Natural killer cell (primary cell): ENCODE data around the gene OXTR. TPM values are rescaled to one million over a fixed set of nuclear protein-coding genes. Genes with fewer than 3 reads are reported as not detected.

Experiments
- ATAC-seq, 3 donors: fragments of 150-1000 bp in 2 of 3; fragments of 200-7000 bp in 1 of 3; cut with Tn5 transposase; 1 replicate in 1 of 3; 2 replicates in 2 of 3; pipeline ENCODE4 v1.10.0; 2021; ENCODE audit warnings: mild to moderate bottlenecking in 2 of 3, moderate library complexity in 2 of 3
- DNase-seq, 2 donors: peaks; one replicate each; pipeline versions ENCODE4 v3.0.0 to v3.0.0-alpha.2; 2013 to 2021; ENCODE audit warnings: mixed read lengths in 1 of 2
- H3K27ac ChIP-seq: one replicate; pipeline ENCODE4 v1.5.1; 2013; ENCODE audit warnings: mild to moderate bottlenecking, low read length
- H3K27me3 ChIP-seq: one replicate; pipeline ENCODE4 v1.6.1; 2013; ENCODE audit warnings: low read length; ENCODE audit not compliant: control insufficient read depth, insufficient read depth
- H3K36me3 ChIP-seq: one replicate; pipeline ENCODE4 v1.6.1; 2013; ENCODE audit warnings: low read length; ENCODE audit not compliant: control insufficient read depth, insufficient read depth
- H3K4me1 ChIP-seq: one replicate; pipeline ENCODE4 v1.6.1; 2013; ENCODE audit warnings: low read length; ENCODE audit not compliant: control insufficient read depth, insufficient read depth
- H3K4me3 ChIP-seq: one replicate; pipeline ENCODE4 v1.5.1; 2013; ENCODE audit warnings: low read length
- H3K9me3 ChIP-seq: one replicate; pipeline ENCODE4 v1.6.1; 2013; ENCODE audit warnings: low read length; ENCODE audit not compliant: control insufficient read depth, insufficient read depth
- H3K27ac Mint-ChIP-seq, 2 donors: one replicate each; pipeline ENCODE4 v1.8.0; 2022; ENCODE audit warnings: mild to moderate bottlenecking in 2 of 2, mixed read lengths in 2 of 2, moderate library complexity in 1 of 2
- H3K27me3 Mint-ChIP-seq, 2 donors: one replicate each; pipeline ENCODE4 v1.8.0; 2022; ENCODE audit warnings: low read depth in 2 of 2, mixed read lengths in 2 of 2
- H3K36me3 Mint-ChIP-seq: one replicate; pipeline ENCODE4 v1.8.0; 2022; ENCODE audit warnings: mixed read lengths
- H3K4me1 Mint-ChIP-seq, 2 donors: one replicate each; pipeline ENCODE4 v1.8.0; 2022; ENCODE audit warnings: mixed read lengths in 2 of 2
- H3K4me3 Mint-ChIP-seq: one replicate; pipeline ENCODE4 v1.8.0; 2022; ENCODE audit warnings: mild to moderate bottlenecking, moderate library complexity, mixed read lengths
- H3K9me3 Mint-ChIP-seq, 2 donors: one replicate each; pipeline ENCODE4 v1.8.0; 2022; ENCODE audit warnings: mixed read lengths in 2 of 2
- WGBS: methylation state at CpG from one replicate; pipeline ENCODE4 v1.1.7; 2013; ENCODE audit warnings: missing lambda C conversion rate; ENCODE audit not compliant: insufficient coverage; 5-methylcytosine and 5-hydroxymethylcytosine counted together
- intact Hi-C: fragments of 100-400 bp; cut with micrococcal nuclease; formaldehyde crosslinking; loops from one replicate; pipeline ENCODE4 v1.14.2; 2022
- total RNA-seq, 4 donors: library from RNA; stranded (reverse); fragments of 120-200 nt in 1 of 4; gene quantifications; one replicate each; pipeline versions ENCODE4 v1.2.3 to v1.2.4, GENCODE V29; 2013 to 2022
- TF ChIP-seq, protein P1 (sequence below): fragments of 200-600 bp; IDR thresholded peaks from one replicate; pipeline ENCODE4 v1.8.0; 2022; ENCODE audit warnings: antibody characterized with exemption

OXTR gene
- total RNA-seq, 3 donors from 2014 or later (not counting 1 experiment from before 2014, with no cell fraction given) = 0.14 to 0.33 (median 0.16) TPM

DNA sequence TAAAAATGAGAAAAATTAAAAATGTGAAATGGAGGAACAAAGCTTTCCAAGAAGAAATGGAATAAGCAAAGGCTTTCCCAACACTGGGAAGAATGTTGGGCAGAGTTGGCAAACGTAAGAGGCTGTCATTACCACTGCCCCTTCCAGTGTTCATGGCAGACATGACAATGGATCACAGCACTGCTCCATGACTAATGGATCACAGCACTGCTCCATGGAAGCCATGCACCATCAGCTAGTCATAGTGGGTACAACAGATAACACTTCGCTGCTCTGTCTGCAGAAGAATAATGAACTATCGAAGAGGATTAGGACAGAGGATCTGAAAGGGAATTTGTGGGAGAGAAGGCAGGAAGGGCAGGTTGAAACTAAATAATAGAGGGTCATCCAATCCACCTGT, 30.8 kb downstream of the OXTR start:
- DNase-seq = no peak
- Histone ChIP-seq H3K36me3 (no peaks in the 10 kb centered on the region), H3K4me3 (no peak overlapping the region), H3K27ac (no peak overlapping the region), H3K9me3 (no peaks in the 10 kb centered on the region), H3K4me1 (no peaks in the 10 kb centered on the region), H3K27me3 (no peaks in the 10 kb centered on the region)
- TF ChIP-seq, protein P1, sequence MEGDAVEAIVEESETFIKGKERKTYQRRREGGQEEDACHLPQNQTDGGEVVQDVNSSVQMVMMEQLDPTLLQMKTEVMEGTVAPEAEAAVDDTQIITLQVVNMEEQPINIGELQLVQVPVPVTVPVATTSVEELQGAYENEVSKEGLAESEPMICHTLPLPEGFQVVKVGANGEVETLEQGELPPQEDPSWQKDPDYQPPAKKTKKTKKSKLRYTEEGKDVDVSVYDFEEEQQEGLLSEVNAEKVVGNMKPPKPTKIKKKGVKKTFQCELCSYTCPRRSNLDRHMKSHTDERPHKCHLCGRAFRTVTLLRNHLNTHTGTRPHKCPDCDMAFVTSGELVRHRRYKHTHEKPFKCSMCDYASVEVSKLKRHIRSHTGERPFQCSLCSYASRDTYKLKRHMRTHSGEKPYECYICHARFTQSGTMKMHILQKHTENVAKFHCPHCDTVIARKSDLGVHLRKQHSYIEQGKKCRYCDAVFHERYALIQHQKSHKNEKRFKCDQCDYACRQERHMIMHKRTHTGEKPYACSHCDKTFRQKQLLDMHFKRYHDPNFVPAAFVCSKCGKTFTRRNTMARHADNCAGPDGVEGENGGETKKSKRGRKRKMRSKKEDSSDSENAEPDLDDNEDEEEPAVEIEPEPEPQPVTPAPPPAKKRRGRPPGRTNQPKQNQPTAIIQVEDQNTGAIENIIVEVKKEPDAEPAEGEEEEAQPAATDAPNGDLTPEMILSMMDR = no peak
- H3K4me3 Mint-ChIP-seq = no peak overlapping the region
- no peaks in the 10 kb centered on the region for H3K36me3 Mint-ChIP-seq
- no peaks in the 10 kb centered on the region for H3K9me3 Mint-ChIP-seq
- intact Hi-C loops = no loop called here
- no peak for ATAC-seq
- peaks cover 2 to 12% of the 10 kb centered on the region in 2 donors for H3K27me3 Mint-ChIP-seq
- no peaks in the 10 kb centered on the region for H3K4me1 Mint-ChIP-seq
- WGBS = 63% methylated on average over 3 of the region's 3 CpGs
- no peak overlapping the region for H3K27ac Mint-ChIP-seq

DNA sequence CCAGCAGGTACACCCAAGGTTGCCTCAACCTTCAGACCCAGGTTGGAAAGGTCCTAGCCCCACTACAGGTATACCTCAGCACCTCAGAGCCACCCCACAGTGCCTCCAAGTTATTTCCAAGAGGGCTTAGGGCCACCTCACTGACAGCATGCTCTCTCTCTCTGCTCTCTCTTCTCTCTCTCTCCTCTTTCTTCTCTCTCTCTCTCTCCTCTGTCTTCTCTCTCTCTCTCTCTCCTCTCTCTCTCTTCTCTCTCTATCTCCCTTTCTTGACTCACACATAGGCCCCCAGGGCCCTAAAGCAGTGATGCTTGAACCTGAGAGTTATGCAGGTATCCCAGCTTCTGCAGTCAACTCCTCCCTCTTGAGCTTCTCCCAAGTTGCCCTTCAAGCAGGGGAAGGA, 31.6 kb downstream of the OXTR start:
- intact Hi-C loops = no loop called here
- Histone ChIP-seq H3K4me3 (no peak overlapping the region), H3K27me3 (no peaks in the 10 kb centered on the region), H3K9me3 (no peaks in the 10 kb centered on the region), H3K36me3 (no peaks in the 10 kb centered on the region), H3K4me1 (no peaks in the 10 kb centered on the region), H3K27ac (no peak overlapping the region)
- Mint-ChIP-seq H3K4me3 (no peak overlapping the region), H3K27ac (no peak overlapping the region), H3K9me3 (no peaks in the 10 kb centered on the region), H3K4me1 (no peaks in the 10 kb centered on the region), H3K27me3 (peaks cover 2 to 10% of the 10 kb centered on the region in 2 donors), H3K36me3 (no peaks in the 10 kb centered on the region)
- ATAC-seq (no peak), DNase-seq (no peak)
- TF ChIP-seq, protein P1 = no peak

DNA sequence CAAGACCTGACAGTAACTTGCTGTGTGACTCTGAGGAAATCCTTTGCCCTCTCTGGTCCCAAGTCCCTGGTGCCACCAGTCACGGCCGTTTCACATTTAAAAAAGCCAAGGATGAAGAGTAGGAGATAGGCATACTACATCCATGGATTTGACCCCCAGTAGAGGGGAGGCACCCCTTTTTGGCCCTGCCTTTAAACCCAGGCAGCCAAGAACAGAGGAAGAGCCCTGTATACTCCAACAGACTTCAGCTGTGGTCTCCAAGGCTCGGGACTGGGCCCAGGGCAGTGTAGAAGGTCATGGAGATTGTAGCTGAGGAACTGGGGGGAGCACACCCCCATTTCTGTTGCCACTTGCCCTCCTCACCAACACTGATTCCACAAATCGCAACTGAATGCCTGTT, 32.1 kb downstream of the OXTR start:
- Mint-ChIP-seq H3K4me3 (no peak overlapping the region), H3K9me3 (no peaks in the 10 kb centered on the region), H3K27me3 (peaks cover 2 to 5% of the 10 kb centered on the region in 2 donors), H3K27ac (no peak overlapping the region), H3K36me3 (no peaks in the 10 kb centered on the region), H3K4me1 (no peaks in the 10 kb centered on the region)
- H3K27me3 ChIP-seq = no peaks in the 10 kb centered on the region
- no peaks in the 10 kb centered on the region for H3K36me3 ChIP-seq
- intact Hi-C loops = no loop called here
- no peak for DNase-seq
- H3K4me3 ChIP-seq = no peak overlapping the region
- no peaks in the 10 kb centered on the region for H3K4me1 ChIP-seq
- no peak for ATAC-seq
- no peak overlapping the region for H3K27ac ChIP-seq
- TF ChIP-seq, protein P1 = no peak
- WGBS = 93% methylated on average over 4 of the region's 4 CpGs
- no peaks in the 10 kb centered on the region for H3K9me3 ChIP-seq

DNA sequence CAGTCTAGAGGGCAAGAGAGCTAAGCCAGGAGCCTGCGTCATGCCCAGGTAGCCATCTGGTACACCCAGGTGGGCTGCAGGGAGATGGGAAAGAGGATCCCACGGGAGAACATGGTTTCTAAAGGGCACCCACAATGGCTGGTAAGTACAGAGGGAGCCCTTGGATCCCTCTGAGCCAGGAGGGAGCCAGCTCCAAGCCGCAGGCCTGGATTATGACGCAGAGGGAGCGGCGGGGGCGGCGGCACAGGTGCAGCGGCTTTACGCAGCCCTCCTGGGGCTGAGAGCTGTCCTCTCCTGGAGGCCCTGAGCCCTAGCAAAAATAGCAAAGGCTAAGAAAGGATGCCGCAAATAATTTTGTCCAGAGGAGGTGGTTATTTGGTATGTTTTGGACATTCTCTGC, 33.0 kb downstream of the OXTR start:
- no peak for DNase-seq
- intact Hi-C loops = no loop called here

More for the DNA sequence above, 33.0 kb downstream of the OXTR start:
- H3K27ac ChIP-seq = no peak overlapping the region
- no peaks in the 10 kb centered on the region for H3K9me3 ChIP-seq
- TF ChIP-seq, protein P1 = no peak
- no peaks in the 10 kb centered on the region for H3K4me1 ChIP-seq
- no peaks in the 10 kb centered on the region for H3K9me3 Mint-ChIP-seq
- H3K36me3 ChIP-seq = no peaks in the 10 kb centered on the region
- 89% methylated on average over 11 of the region's 11 CpGs for WGBS
- no peak overlapping the region for H3K27ac Mint-ChIP-seq
- no peak overlapping the region for H3K4me3 ChIP-seq
- no peaks in the 10 kb centered on the region for H3K27me3 ChIP-seq
- no peak overlapping the region for H3K4me3 Mint-ChIP-seq
- H3K36me3 Mint-ChIP-seq = no peaks in the 10 kb centered on the region
- no peaks in the 10 kb centered on the region for H3K4me1 Mint-ChIP-seq
- peaks cover 0 to 2% of the 10 kb centered on the region in 2 donors for H3K27me3 Mint-ChIP-seq
- ATAC-seq = no peak
